Cardiac muscle cell (in vitro differentiated cells and primary cell): ENCODE results near the gene KIAA1671. TPM values are rescaled to one million over a fixed set of nuclear protein-coding genes. Genes with fewer than 3 reads are reported as not detected.

Experiments used
- DNase-seq, 2 donors: peaks; one replicate each; pipeline versions ENCODE4 v3.0.0 to v3.0.0-alpha.2; 2010 to 2017; ENCODE audit warnings: low read depth in 1 of 2, low spot score in 1 of 2
- H3K27ac ChIP-seq: fragments of 200-600 bp; sonication (generic); 2 replicates; pipeline ENCODE4 v1.5.1; 2016
- H3K27me3 ChIP-seq: fragments of 200-600 bp; sonication (generic); 2 replicates; pipeline ENCODE4 v1.6.0; 2016; ENCODE audit warnings: control low read depth
- H3K36me3 ChIP-seq: fragments of 200-600 bp; sonication (generic); 2 replicates; pipeline ENCODE4 v1.5.1; 2016; ENCODE audit warnings: control low read depth
- H3K4me1 ChIP-seq: fragments of 200-600 bp; sonication (generic); 2 replicates; pipeline ENCODE4 v1.8.1; 2017; ENCODE audit warnings: low read depth, mild to moderate bottlenecking, mixed run types
- H3K4me3 ChIP-seq: fragments of 200-600 bp; sonication (generic); 2 replicates; pipeline ENCODE4 v1.5.1; 2016; ENCODE audit warnings: mild to moderate bottlenecking
- H3K9me3 ChIP-seq: fragments of 200-600 bp; sonication (generic); 2 replicates; pipeline ENCODE4 v1.5.1; 2017; ENCODE audit warnings: low read depth, mild to moderate bottlenecking, control low read depth
- polyA plus RNA-seq: library from polyadenylated mRNA; unstranded; fragments of >200 nt; fragmentation: Nextera tagmentation; extraction: Ambion mirVana; gene quantifications from 2 replicates; pipeline ENCODE4 v1.2.1, GENCODE V29; 2016
- total RNA-seq: library from RNA; depleted of rRNA; stranded (reverse); fragments of >200 nt; gene quantifications from 2 replicates; pipeline ENCODE4 v1.2.3, GENCODE V29; 2016
- TF ChIP-seq, protein P1 (sequence below): IDR thresholded peaks from 2 replicates; pipeline ENCODE4 v1.5.1; 2012; ENCODE audit warnings: low read depth, mild to moderate bottlenecking, low read length

KIAA1671 gene
- total and polyA plus RNA-seq, 2 experiments from 2014 or later = 10.9 to 37.3 TPM

DNA sequence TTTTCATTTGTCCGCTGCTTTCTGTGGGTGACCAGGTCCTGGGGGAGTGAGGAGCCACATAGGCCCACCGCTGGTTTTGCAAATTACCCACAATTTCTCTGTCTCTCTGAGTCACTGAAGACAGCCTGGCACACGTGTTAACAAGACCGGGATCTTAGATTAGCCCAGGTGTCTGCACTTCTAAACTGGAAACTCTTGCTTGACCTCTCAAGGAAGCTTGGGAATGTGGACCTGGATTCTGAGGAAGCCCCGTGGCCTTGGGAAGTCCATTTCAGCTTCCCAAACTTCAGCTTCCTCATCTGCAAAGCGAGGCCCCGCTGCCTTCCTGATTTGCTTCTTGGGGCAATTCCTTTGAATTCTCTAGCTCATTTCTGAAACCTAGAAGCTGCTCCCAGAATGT, 119.9 kb downstream of the KIAA1671 start:
- Histone ChIP-seq H3K27ac (no peak overlapping the region), H3K4me1 (peaks cover 19% of the 10 kb centered on the region), H3K9me3 (no peaks in the 10 kb centered on the region), H3K36me3 (no peaks in the 10 kb centered on the region), H3K4me3 (no peak overlapping the region), H3K27me3 (no peaks in the 10 kb centered on the region)
- TF ChIP-seq, protein P1, sequence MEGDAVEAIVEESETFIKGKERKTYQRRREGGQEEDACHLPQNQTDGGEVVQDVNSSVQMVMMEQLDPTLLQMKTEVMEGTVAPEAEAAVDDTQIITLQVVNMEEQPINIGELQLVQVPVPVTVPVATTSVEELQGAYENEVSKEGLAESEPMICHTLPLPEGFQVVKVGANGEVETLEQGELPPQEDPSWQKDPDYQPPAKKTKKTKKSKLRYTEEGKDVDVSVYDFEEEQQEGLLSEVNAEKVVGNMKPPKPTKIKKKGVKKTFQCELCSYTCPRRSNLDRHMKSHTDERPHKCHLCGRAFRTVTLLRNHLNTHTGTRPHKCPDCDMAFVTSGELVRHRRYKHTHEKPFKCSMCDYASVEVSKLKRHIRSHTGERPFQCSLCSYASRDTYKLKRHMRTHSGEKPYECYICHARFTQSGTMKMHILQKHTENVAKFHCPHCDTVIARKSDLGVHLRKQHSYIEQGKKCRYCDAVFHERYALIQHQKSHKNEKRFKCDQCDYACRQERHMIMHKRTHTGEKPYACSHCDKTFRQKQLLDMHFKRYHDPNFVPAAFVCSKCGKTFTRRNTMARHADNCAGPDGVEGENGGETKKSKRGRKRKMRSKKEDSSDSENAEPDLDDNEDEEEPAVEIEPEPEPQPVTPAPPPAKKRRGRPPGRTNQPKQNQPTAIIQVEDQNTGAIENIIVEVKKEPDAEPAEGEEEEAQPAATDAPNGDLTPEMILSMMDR = no peak
- no peak for DNase-seq

DNA sequence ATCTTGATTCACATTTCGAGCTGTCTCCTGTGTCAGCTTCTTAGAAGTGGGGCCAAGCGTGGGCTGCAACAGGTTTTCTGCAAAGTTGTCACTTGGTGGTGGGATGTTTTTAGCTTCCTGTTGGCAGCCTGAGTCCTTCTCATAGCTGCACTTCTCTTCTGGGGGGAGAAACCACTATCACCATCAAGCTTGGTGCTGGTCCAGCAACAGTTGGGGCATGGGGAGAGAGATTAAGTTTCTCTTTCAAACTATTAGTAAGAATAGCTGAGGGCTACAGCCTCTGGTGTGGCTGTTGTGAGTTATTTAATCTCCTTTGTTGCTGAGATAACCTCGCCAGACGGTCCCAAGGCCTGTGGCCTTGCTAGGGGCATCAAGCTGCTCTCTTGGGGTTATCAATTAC, 123.8 kb downstream of the KIAA1671 start:
- no peak overlapping the region for H3K4me3 ChIP-seq

DNA sequence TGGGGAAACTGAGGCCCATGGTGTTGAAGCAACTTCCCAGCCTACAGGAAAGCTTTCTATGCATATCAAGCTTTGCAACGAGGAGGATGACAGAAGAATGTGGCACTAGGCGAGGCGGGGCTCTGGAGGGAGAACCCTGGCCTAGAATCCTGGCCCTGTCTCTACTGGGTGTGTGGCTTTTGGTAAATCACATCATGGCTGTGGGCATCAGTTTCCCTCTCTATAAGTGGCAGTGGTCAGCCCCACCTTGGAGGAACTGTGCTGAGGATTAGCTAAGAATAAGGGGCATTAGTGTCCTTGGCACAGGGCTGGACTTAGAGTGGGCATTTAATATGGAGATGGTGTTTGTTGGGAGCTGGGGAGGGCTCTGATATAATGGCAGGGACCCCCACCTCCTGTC, 124.5 kb downstream of the KIAA1671 start:
- Histone ChIP-seq H3K4me3 (no peak overlapping the region), H3K27ac (no peak overlapping the region), H3K36me3 (no peaks in the 10 kb centered on the region), H3K4me1 (peaks cover 5% of the 10 kb centered on the region), H3K27me3 (no peaks in the 10 kb centered on the region), H3K9me3 (no peaks in the 10 kb centered on the region)
- DNase-seq = no peak
- TF ChIP-seq, protein P1 = no peak

More for the DNA sequence above, 123.8 kb downstream of the KIAA1671 start:
- H3K27ac ChIP-seq = peak overlapping the region; percentile 53
- TF ChIP-seq, protein P1 = no peak
- H3K9me3 ChIP-seq = no peaks in the 10 kb centered on the region
- no peaks in the 10 kb centered on the region for H3K36me3 ChIP-seq
- peaks cover 6% of the 10 kb centered on the region for H3K4me1 ChIP-seq
- no peaks in the 10 kb centered on the region for H3K27me3 ChIP-seq
- no peak for DNase-seq

DNA sequence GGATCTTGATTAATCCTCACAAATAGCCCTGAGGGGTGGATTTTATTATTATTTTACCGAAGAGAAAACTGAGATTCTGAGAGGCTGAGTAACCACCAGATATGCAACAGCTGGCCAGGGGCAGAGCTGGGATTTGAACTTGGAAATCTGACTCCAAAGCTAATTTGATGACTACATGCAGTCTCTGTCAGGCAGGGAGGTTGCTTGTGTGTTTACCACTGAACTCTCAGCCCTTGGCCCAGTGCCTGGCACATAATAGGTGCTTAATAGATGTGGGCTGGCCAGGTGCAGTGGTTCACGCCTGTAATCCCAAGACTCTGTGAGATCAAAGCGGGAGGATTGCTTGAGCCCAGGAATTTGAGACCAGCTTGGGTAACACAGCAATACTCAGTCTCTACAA, 125.4 kb downstream of the KIAA1671 start:
- DNase-seq = no peak
- TF ChIP-seq, protein P1 = no peak

DNA sequence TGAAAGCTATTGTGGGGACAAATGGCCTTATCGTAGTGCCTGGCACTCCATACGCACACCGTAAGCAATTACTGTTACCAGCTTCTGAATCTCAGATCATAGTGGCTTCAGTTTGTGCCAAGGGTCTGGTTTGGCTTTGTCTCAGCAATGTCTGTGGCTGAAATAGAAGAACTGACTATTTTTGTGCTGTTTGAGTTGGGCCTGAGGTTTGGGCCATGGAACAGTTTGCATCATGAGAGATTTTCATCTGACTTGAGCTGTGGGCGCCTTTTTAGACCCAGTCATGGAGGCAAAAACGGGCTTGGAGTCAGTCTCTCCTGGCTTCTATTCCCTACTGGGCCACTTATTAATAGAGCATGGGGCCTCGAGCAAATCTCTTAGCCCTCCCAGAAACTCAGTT, 126.1 kb downstream of the KIAA1671 start:
- Histone ChIP-seq H3K4me3 (no peak overlapping the region), H3K27me3 (no peaks in the 10 kb centered on the region), H3K27ac (no peak overlapping the region), H3K4me1 (peaks cover 5% of the 10 kb centered on the region), H3K36me3 (no peaks in the 10 kb centered on the region), H3K9me3 (no peaks in the 10 kb centered on the region)
- TF ChIP-seq, protein P1 = no peak
- no peak for DNase-seq

More for the DNA sequence above, 125.4 kb downstream of the KIAA1671 start:
- no peaks in the 10 kb centered on the region for H3K27me3 ChIP-seq
- peaks cover 5% of the 10 kb centered on the region for H3K4me1 ChIP-seq
- H3K27ac ChIP-seq = no peak overlapping the region
- H3K4me3 ChIP-seq = no peak overlapping the region
- no peaks in the 10 kb centered on the region for H3K9me3 ChIP-seq
- no peaks in the 10 kb centered on the region for H3K36me3 ChIP-seq

DNA sequence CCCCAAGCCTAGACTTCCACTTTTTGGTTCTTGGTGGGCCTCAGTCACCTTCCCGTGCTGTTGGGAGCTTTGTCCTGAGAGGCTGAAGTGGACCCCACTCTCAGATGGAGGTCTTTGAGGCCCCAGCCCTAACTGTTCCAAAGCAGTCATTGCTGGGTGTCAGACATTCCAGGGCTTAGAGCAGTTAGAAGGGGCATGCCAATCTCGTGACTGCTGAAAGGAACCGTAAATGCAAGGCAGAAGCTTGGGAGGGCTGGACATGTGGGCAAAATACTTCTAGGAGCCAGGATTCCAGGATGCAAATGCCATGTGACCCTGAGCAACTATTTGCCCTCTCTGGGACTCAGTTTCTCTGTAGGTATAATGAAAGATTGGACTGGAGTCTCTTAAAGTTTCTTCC, 128.3 kb downstream of the KIAA1671 start:
- Histone ChIP-seq H3K4me3 (no peak overlapping the region), H3K9me3 (no peaks in the 10 kb centered on the region), H3K27me3 (no peaks in the 10 kb centered on the region), H3K36me3 (no peaks in the 10 kb centered on the region), H3K4me1 (peaks cover 5% of the 10 kb centered on the region), H3K27ac (peak overlapping the region; percentile 37)
- TF ChIP-seq, protein P1 = no peak
- peak in 1 of 2 donors; percentile 44 for DNase-seq
